GM19351 (cell line): ENCODE data around the gene SIRPD.
"Not testable (repeated sequence)": the region's sequence is repeated elsewhere in the genome, so short reads cannot be mapped to it uniquely, and the experiment has no call there.

Source experiments
- ATAC-seq: cut with Tn5 transposase; IDR thresholded peaks from one replicate; pipeline ENCODE4 v1.9.1; 2021; ENCODE audit warnings: mild to moderate bottlenecking, moderate library complexity; ENCODE audit not compliant: unreplicated experiment

SIRPD gene

GRCh38 chr20:1497371-1497770, 60.1 kb downstream of the SIRPD start:
- ATAC-seq, result not testable (repeated sequence)

GRCh38 chr20:1496930-1497329, 60.6 kb downstream of the SIRPD start:
- ATAC-seq, result no peak

- ATAC-seq, result no peak
Observed at GRCh38 chr20:1494436-1494835, 63.1 kb downstream of the SIRPD start.

- no peak for ATAC-seq
Observed at GRCh38 chr20:1493536-1493935, 64.0 kb downstream of the SIRPD start.

GRCh38 chr20:1491860-1492642, 65.5 kb downstream of the SIRPD start:
- no peak for ATAC-seq

- ATAC-seq, result no peak
Observed at GRCh38 chr20:1491281-1491840, 66.1 kb downstream of the SIRPD start, which contains the start of gene SIRPB2. Gene SIRPB2, minus strand, starts transcription at chr20:1491420. Its CDS starts 61 bp downstream, at chr20:1491359.

- no peak for ATAC-seq
Observed at GRCh38 chr20:1490643-1491195, 66.8 kb downstream of the SIRPD start.

- ATAC-seq, result no peak
Observed at GRCh38 chr20:1489764-1490436, 67.6 kb downstream of the SIRPD start.

- ATAC-seq, result no peak
Observed at GRCh38 chr20:1489325-1489724, 68.2 kb downstream of the SIRPD start.

- no peak for ATAC-seq
Observed at GRCh38 chr20:1486566-1486965, 70.9 kb downstream of the SIRPD start.

GRCh38 chr20:1484438-1485116, 72.9 kb downstream of the SIRPD start:
- ATAC-seq, result no peak
